K562 (cell line): Measurements from ENCODE around the gene OXTR. TPM values are rescaled to one million over a fixed set of nuclear protein-coding genes. Genes with fewer than 3 reads are reported as not detected.
A peak's percentile ranks its signal among the peaks of the same experiment; 100 is the strongest.

ENCODE experiments used
- ATAC-seq: fragments of 200-7000 bp; cut with Tn5 transposase; 3 replicates; pipeline ENCODE4 v1.9.1; 2020; ENCODE audit warnings: moderate library complexity
- BruUV-seq: library from RNA; stranded (reverse); fragments of 400-500 nt; replicated peaks from 2 replicates; lab custom pipeline; 2021; lab: Mats Ljungman, UMichigan
- CTCF ChIA-PET: fragments of 300-600 bp; formaldehyde crosslinking; extraction: SDS; loops from one replicate; lab custom pipeline; 2021; ENCODE audit warnings: low intra/inter-chr PET ratio; lab: Yijun Ruan, JAX
- POLR2A ChIA-PET: fragments of 300-600, 350-650 bp; sonication (Branson Sonifier 250); formaldehyde crosslinking; extraction: SDS; loops from one replicate; lab custom pipeline; 2021; ENCODE audit warnings: antibody characterized with exemption, inconsistent platforms; lab: Yijun Ruan, JAX
- DNase-seq, 4 experiments: peaks; one replicate each; pipeline versions ENCODE4 v3.0.0 to v3.0.0-alpha.2; 2011 to 2018; ENCODE audit warnings: low spot score in 3 of 4, mixed read lengths in 3 of 4; ENCODE audit errors: extremely low read depth in 1 of 4
- FAIRE-seq: peaks from 2 replicates; lab custom pipeline; 2011; peaks lifted over from hg19 to GRCh38; lab: Jason Lieb, UNC
- H2AFZ ChIP-seq: 2 replicates; pipeline ENCODE4 v1.6.0; 2011; ENCODE audit warnings: low read depth, low read length, control low read depth, inconsistent platforms
- H3K27ac ChIP-seq: fragments of 200-600 bp; 3 replicates; pipeline ENCODE4 v1.8.0; 2011; ENCODE audit warnings: low read depth, mild to moderate bottlenecking, control low read depth, inconsistent platforms, low read length, moderate library complexity, mixed read lengths; ENCODE audit errors: extremely low read depth
- H3K27me3 ChIP-seq, 2 experiments: fragments of 300-600 bp in 1 of 2; 2 replicates in 1 of 2; 3 replicates in 1 of 2; pipeline versions ENCODE4 v1.6.0 to v1.8.0; 2011; ENCODE audit warnings: inconsistent platforms in 2 of 2, low read length in 2 of 2, mild to moderate bottlenecking in 1 of 2, mixed read lengths in 1 of 2, moderate library complexity in 1 of 2; ENCODE audit not compliant: control insufficient read depth in 2 of 2, insufficient read depth in 2 of 2
- H3K36me3 ChIP-seq: fragments of 300-600 bp; 3 replicates; pipeline ENCODE4 v1.8.0; 2011; ENCODE audit warnings: mild to moderate bottlenecking, low read length, inconsistent platforms; ENCODE audit not compliant: control insufficient read depth, insufficient read depth
- H3K4me1 ChIP-seq, 2 experiments: fragments of 200-600 bp in 1 of 2; replicated peaks in 1 of 2; 2 replicates in 1 of 2; 3 replicates in 1 of 2; pipeline versions ENCODE4 v1.5.1 to v1.8.0; 2011; ENCODE audit warnings: inconsistent platforms in 2 of 2, low read length in 2 of 2, mild to moderate bottlenecking in 1 of 2, mixed read lengths in 1 of 2, moderate library complexity in 1 of 2; ENCODE audit not compliant: control insufficient read depth in 2 of 2, insufficient read depth in 2 of 2
- H3K4me2 ChIP-seq: 2 replicates; pipeline ENCODE4 v1.6.1; 2011; ENCODE audit warnings: low read length, control low read depth, inconsistent platforms, mixed read lengths; ENCODE audit not compliant: insufficient read depth
- H3K4me3 ChIP-seq: fragments of 200-600 bp; sonication (generic), shearing (Covaris generic); 2 replicates; pipeline ENCODE4 v1.5.1; 2016; ENCODE audit warnings: control low read depth, inconsistent platforms
- H3K79me2 ChIP-seq: fragments of 200-600 bp; 3 replicates; pipeline ENCODE4 v1.8.0; 2011; ENCODE audit warnings: low read length, inconsistent platforms; ENCODE audit not compliant: control insufficient read depth, insufficient read depth
- H3K9ac ChIP-seq, 2 experiments: 2 replicates each; pipeline versions ENCODE4 v1.6.0 to v1.6.1; 2011; ENCODE audit warnings: low read depth in 2 of 2, low read length in 2 of 2, control low read depth in 1 of 2, inconsistent platforms in 1 of 2, mild to moderate bottlenecking in 1 of 2, mixed read lengths in 1 of 2; ENCODE audit not compliant: insufficient read depth in 1 of 2
- H3K9me1 ChIP-seq: one replicate; pipeline ENCODE4 v1.6.0; 2011; ENCODE audit warnings: inconsistent platforms, mild to moderate bottlenecking, low read length, moderate library complexity; ENCODE audit not compliant: control insufficient read depth, insufficient read depth
- H3K9me3 ChIP-seq: replicated peaks from 2 replicates; pipeline ENCODE4 v1.5.1; 2011; ENCODE audit warnings: low read depth, low read length, inconsistent platforms; ENCODE audit not compliant: control insufficient read depth, insufficient read depth
- H4K20me1 ChIP-seq: replicated peaks from 2 replicates; pipeline ENCODE4 v1.6.1; 2011; ENCODE audit warnings: low read length, inconsistent platforms, mixed read lengths; ENCODE audit not compliant: control insufficient read depth, insufficient read depth
- HBP1 ChIP-seq: fragments of 450-650 bp; formaldehyde crosslinking; IDR thresholded peaks from 2 replicates; pipeline ENCODE4 v1.4.0; 2022; ENCODE audit warnings: missing genetic modification characterization
- MIER1 ChIP-seq: fragments of 450-650 bp; IDR thresholded peaks from 2 replicates; pipeline ENCODE4 v1.6.1; 2016; ENCODE audit warnings: antibody characterized with exemption, mild to moderate bottlenecking, low read depth
- NUFIP1 ChIP-seq: fragments of 450-650 bp; IDR thresholded peaks from 2 replicates; pipeline ENCODE4 v1.6.1; 2018; ENCODE audit not compliant: partially characterized antibody
- PYGO2 ChIP-seq: fragments of 450-650 bp; IDR thresholded peaks from 2 replicates; pipeline ENCODE4 v1.6.1; 2016; ENCODE audit warnings: mild to moderate bottlenecking, missing genetic modification characterization, moderate library complexity, missing compliant biosample characterization
- SRSF1 ChIP-seq: fragments of 200-400 bp; formaldehyde crosslinking; IDR thresholded peaks from 2 replicates; pipeline ENCODE4 v1.6.1; 2017; ENCODE audit warnings: mild to moderate bottlenecking, low read depth, low read length, moderate library complexity
- TBP ChIP-seq: optimal IDR thresholded peaks from 2 replicates; pipeline ENCODE3; 2011; ENCODE audit warnings: low read depth, low read length, improper control_type of control experiment
- WGBS: fragments of 100-300 bp; shearing (Covaris generic); methylation state at CpG from one replicate; pipeline ENCODE4 v1.1.6; 2016; ENCODE audit warnings: low coverage, mixed read lengths; ENCODE audit not compliant: insufficient coverage; ENCODE audit errors: missing lambda C conversion rate; 5-methylcytosine and 5-hydroxymethylcytosine counted together
- in situ Hi-C: fragments of 300-500 bp; cut with MboI; formaldehyde crosslinking; loops from 4 replicates; pipeline ENCODE4 v1.15.0; 2018; ENCODE audit warnings: inconsistent platforms, mixed read lengths
- intact Hi-C: fragments of 100-400 bp; cut with micrococcal nuclease; formaldehyde crosslinking; loops from 2 replicates; pipeline ENCODE4 v1.14.2; 2022
- polyA plus RNA-seq, 8 experiments: library from polyadenylated mRNA; depleted of rRNA in 4 of 8; stranded (reverse) in 5 of 8; unstranded in 3 of 8; fragments of >200 nt; fragmentation: Nextera tagmentation in 2 of 8; fragmentation: Illumina TruSeq in 1 of 8; extraction: Ambion mirVana in 2 of 8; extraction: Trizol in 1 of 8; gene quantifications; 2 replicates each; pipeline versions ENCODE4 v1.2.1 to v1.2.3, GENCODE V29; 2011 to 2014; ENCODE audit warnings: inconsistent platforms in 1 of 8, missing spikeins in 1 of 8
- total RNA-seq, 7 experiments: library from RNA; depleted of rRNA in 6 of 7; stranded (reverse); fragments of >200 nt in 6 of 7; fragmentation: Illumina TruSeq in 2 of 7; extraction: Trizol in 2 of 7; gene quantifications; 2 replicates each; pipeline versions ENCODE4 v1.2.1 to v1.2.3, GENCODE V29; 2011 to 2021; ENCODE audit warnings: low replicate concordance in 1 of 7
- TF ChIP-seq, protein P1 (sequence below): sonication (generic); formaldehyde crosslinking; IDR thresholded peaks from 2 replicates; pipeline ENCODE4 v1.8.0; 2022; ENCODE audit warnings: mild to moderate bottlenecking, low read depth, missing genetic modification reagents
- TF ChIP-seq, protein P2 (sequence below): sonication (generic); formaldehyde crosslinking; IDR thresholded peaks from 2 replicates; pipeline ENCODE4 v1.8.1; 2023; ENCODE audit warnings: mild to moderate bottlenecking, missing genetic modification reagents

Gene OXTR
- total and polyA plus RNA-seq, 9 of the 15 experiments (the other 6 are each of a cell fraction or from before 2014, with no cell fraction given) = 0.14 to 1.3 (median 0.80) TPM

- no peaks in the 10 kb centered on the region for H3K79me2 ChIP-seq
- DNase-seq (no peak), ATAC-seq (no peak), FAIRE-seq (no peak)
- no peak overlapping the region for H3K9ac ChIP-seq
- no peak overlapping the region for H2AFZ ChIP-seq
- intact Hi-C loops (loop anchor here (5.0 kb wide), 3 partner anchors 105 to 300 kb away; partner anchors contain the start of gene RAD18), in situ Hi-C loops (no loop called here)
- CTCF ChIA-PET = no interaction called here
- H3K9me3 ChIP-seq = no peaks in the 10 kb centered on the region
- no peak overlapping the region for H3K4me3 ChIP-seq
- H3K9me1 ChIP-seq = no peaks in the 10 kb centered on the region
- POLR2A ChIA-PET = no interaction called here
- no peak overlapping the region for H3K27ac ChIP-seq
- WGBS = 74% methylated on average over 28 of the region's 37 CpGs
- H3K36me3 ChIP-seq = no peaks in the 10 kb centered on the region
- peaks cover 0 to 12% of the 10 kb centered on the region in 2 experiments; a peak in 2 of 5 replicates for H3K4me1 ChIP-seq
- H4K20me1 ChIP-seq = no peaks in the 10 kb centered on the region
- peaks cover 8 to 26% of the 10 kb centered on the region in 2 experiments for H3K27me3 ChIP-seq
- no peak overlapping the region for H3K4me2 ChIP-seq
- TF ChIP-seq, protein P1, sequence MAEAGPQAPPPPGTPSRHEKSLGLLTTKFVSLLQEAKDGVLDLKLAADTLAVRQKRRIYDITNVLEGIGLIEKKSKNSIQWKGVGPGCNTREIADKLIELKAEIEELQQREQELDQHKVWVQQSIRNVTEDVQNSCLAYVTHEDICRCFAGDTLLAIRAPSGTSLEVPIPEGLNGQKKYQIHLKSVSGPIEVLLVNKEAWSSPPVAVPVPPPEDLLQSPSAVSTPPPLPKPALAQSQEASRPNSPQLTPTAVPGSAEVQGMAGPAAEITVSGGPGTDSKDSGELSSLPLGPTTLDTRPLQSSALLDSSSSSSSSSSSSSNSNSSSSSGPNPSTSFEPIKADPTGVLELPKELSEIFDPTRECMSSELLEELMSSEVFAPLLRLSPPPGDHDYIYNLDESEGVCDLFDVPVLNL (CRISPR knock-in tag) = no peak
- TF ChIP-seq HBP1 (CRISPR knock-in tag) (no peak), MIER1 (no peak), SRSF1 (no peak), PYGO2 (tag) (no peak), TBP (no peak), NUFIP1 (no peak)
- TF ChIP-seq, protein P2, sequence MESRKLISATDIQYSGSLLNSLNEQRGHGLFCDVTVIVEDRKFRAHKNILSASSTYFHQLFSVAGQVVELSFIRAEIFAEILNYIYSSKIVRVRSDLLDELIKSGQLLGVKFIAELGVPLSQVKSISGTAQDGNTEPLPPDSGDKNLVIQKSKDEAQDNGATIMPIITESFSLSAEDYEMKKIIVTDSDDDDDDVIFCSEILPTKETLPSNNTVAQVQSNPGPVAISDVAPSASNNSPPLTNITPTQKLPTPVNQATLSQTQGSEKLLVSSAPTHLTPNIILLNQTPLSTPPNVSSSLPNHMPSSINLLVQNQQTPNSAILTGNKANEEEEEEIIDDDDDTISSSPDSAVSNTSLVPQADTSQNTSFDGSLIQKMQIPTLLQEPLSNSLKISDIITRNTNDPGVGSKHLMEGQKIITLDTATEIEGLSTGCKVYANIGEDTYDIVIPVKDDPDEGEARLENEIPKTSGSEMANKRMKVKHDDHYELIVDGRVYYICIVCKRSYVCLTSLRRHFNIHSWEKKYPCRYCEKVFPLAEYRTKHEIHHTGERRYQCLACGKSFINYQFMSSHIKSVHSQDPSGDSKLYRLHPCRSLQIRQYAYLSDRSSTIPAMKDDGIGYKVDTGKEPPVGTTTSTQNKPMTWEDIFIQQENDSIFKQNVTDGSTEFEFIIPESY (CRISPR knock-in tag) = peak; percentile 77
- no TSS peak for BruUV-seq
Measured at GRCh38 chr3:8767256-8767666, 2.2 kb downstream of the OXTR start.
